H1 (cell line): ENCODE measurements around the gene ARFGEF3. TPM values are rescaled to one million over a fixed set of nuclear protein-coding genes. Genes with fewer than 3 reads are reported as not detected.

Experiments
- CTCF ChIA-PET: fragments of 300-600 bp; sonication (Branson Sonifier 250); formaldehyde crosslinking; loops from one replicate; lab custom pipeline; 2021; ENCODE audit not compliant: partially characterized antibody; lab: Charles Lee
- POLR2A ChIA-PET: fragments of 300-600 bp; sonication (Branson Sonifier 250); formaldehyde crosslinking; loops from one replicate; lab custom pipeline; 2021; ENCODE audit warnings: inconsistent platforms; ENCODE audit not compliant: partially characterized antibody; lab: Charles Lee
- DNase-seq, 2 experiments: peaks; one replicate each; pipeline versions ENCODE4 v3.0.0 to v3.0.0-alpha.2; 2010 to 2022; ENCODE audit warnings: low spot score in 2 of 2, low read depth in 1 of 2, mixed read lengths in 1 of 2
- FAIRE-seq: peaks from 2 replicates; lab custom pipeline; 2011; peaks lifted over from hg19 to GRCh38; lab: Jason Lieb, UNC
- H2AFZ ChIP-seq: 2 replicates; pipeline ENCODE4 v1.8.1; 2012; ENCODE audit warnings: low read length, inconsistent platforms
- H2AK5ac ChIP-seq: 2 replicates; pipeline ENCODE4 v1.6.1; 2013; ENCODE audit warnings: low read depth, low read length
- H2BK120ac ChIP-seq: replicated peaks from 2 replicates; pipeline ENCODE3; 2013; ENCODE audit warnings: low read depth, low read length, inconsistent platforms
- H2BK12ac ChIP-seq: 2 replicates; pipeline ENCODE4 v1.6.1; 2013; ENCODE audit warnings: low read depth, low read length
- H2BK15ac ChIP-seq: 2 replicates; pipeline ENCODE4 v1.6.1; 2013; ENCODE audit warnings: low read length
- H2BK20ac ChIP-seq: 2 replicates; pipeline ENCODE4 v1.6.1; 2013; ENCODE audit warnings: low read length
- H2BK5ac ChIP-seq: 2 replicates; pipeline ENCODE4 v1.6.1; 2013; ENCODE audit warnings: low read depth, low read length
- H3K14ac ChIP-seq: 2 replicates; pipeline ENCODE4 v1.6.1; 2013; ENCODE audit warnings: inconsistent platforms; ENCODE audit not compliant: insufficient read length
- H3K18ac ChIP-seq: 2 replicates; pipeline ENCODE4 v1.6.1; 2013; ENCODE audit warnings: low read length; ENCODE audit errors: extremely low read depth
- H3K23ac ChIP-seq: 2 replicates; pipeline ENCODE4 v1.6.1; 2013; ENCODE audit warnings: inconsistent platforms; ENCODE audit not compliant: insufficient read length
- H3K23me2 ChIP-seq: 2 replicates; pipeline ENCODE4 v1.6.1; 2013; ENCODE audit warnings: low read depth, low read length
- H3K27ac ChIP-seq: 2 replicates; pipeline ENCODE4 v1.6.1; 2011; ENCODE audit warnings: low read depth, low read length, inconsistent platforms
- H3K27me3 ChIP-seq, 4 experiments: replicated peaks in 1 of 4; 1 replicate in 1 of 4; 2 replicates in 3 of 4; pipeline versions ENCODE4 v1.6.1 to v1.8.1; 2011 to 2013; ENCODE audit warnings: low read length in 3 of 4, mild to moderate bottlenecking in 3 of 4, inconsistent platforms in 2 of 4, mixed read lengths in 2 of 4, moderate library complexity in 1 of 4; ENCODE audit not compliant: control insufficient read depth in 3 of 4, insufficient read depth in 3 of 4; ENCODE audit errors: extremely low read depth in 1 of 4
- H3K36me3 ChIP-seq, 4 experiments: 2 replicates each; pipeline versions ENCODE4 v1.6.1 to v1.8.1; 2011 to 2013; ENCODE audit warnings: mild to moderate bottlenecking in 4 of 4, low read length in 3 of 4, moderate library complexity in 2 of 4, control low read depth in 1 of 4, inconsistent platforms in 1 of 4; ENCODE audit not compliant: insufficient read depth in 4 of 4, control insufficient read depth in 2 of 4
- H3K4ac ChIP-seq: replicated peaks from 2 replicates; pipeline ENCODE3; 2013; ENCODE audit warnings: low read length, low read depth, mixed read lengths, inconsistent platforms; ENCODE audit not compliant: insufficient read length
- H3K4me1 ChIP-seq, 4 experiments: replicated peaks in 1 of 4; 1 replicate in 1 of 4; 2 replicates in 3 of 4; pipeline versions ENCODE4 v1.6.1 to v1.8.1; 2011 to 2013; ENCODE audit warnings: low read length in 3 of 4, inconsistent platforms in 2 of 4, mixed read lengths in 1 of 4; ENCODE audit not compliant: insufficient read depth in 4 of 4, control insufficient read depth in 3 of 4
- H3K4me2 ChIP-seq, 2 experiments: 2 replicates each; pipeline versions ENCODE4 v1.6.1 to v1.8.1; 2011 to 2013; ENCODE audit warnings: low read depth in 2 of 2, low read length in 2 of 2, control low read depth in 1 of 2, inconsistent platforms in 1 of 2, mild to moderate bottlenecking in 1 of 2; ENCODE audit not compliant: insufficient read depth in 1 of 2
- H3K4me3 ChIP-seq, 4 experiments: fragments of 200-600, 300-600 bp in 1 of 4; sonication (generic), shearing (Covaris generic), sonication (Bioruptor Twin) in 1 of 4; 2 replicates each; pipeline versions ENCODE4 v1.5.1 to v1.8.1; 2011 to 2016; ENCODE audit warnings: low read length in 4 of 4, low read depth in 3 of 4, control low read depth in 2 of 4, inconsistent platforms in 2 of 4, mild to moderate bottlenecking in 2 of 4, mixed read lengths in 1 of 4, moderate library complexity in 1 of 4; ENCODE audit not compliant: insufficient read depth in 2 of 4; ENCODE audit errors: extremely low read depth in 1 of 4
- H3K56ac ChIP-seq: replicated peaks from 2 replicates; pipeline ENCODE3; 2013; ENCODE audit warnings: low read depth, mild to moderate bottlenecking, mixed read lengths, low read length, inconsistent platforms; ENCODE audit not compliant: insufficient read length
- H3K79me1 ChIP-seq: 2 replicates; pipeline ENCODE4 v1.6.1; 2013; ENCODE audit warnings: low read depth, low read length, control low read depth
- H3K79me2 ChIP-seq, 2 experiments: 2 replicates each; pipeline versions ENCODE4 v1.6.1 to v1.8.1; 2012 to 2013; ENCODE audit warnings: low read length in 2 of 2, mild to moderate bottlenecking in 2 of 2, inconsistent platforms in 1 of 2; ENCODE audit not compliant: insufficient read depth in 2 of 2, control insufficient read depth in 1 of 2
- H3K9ac ChIP-seq, 4 experiments: replicated peaks in 1 of 4; 1 replicate in 1 of 4; 2 replicates in 3 of 4; pipeline versions ENCODE4 v1.6.1 to v1.8.1; 2011 to 2013; ENCODE audit warnings: low read depth in 3 of 4, low read length in 3 of 4, control low read depth in 2 of 4, mild to moderate bottlenecking in 2 of 4, moderate library complexity in 2 of 4, inconsistent platforms in 1 of 4; ENCODE audit errors: extremely low read depth in 1 of 4
- H3K9me3 ChIP-seq, 2 experiments: 2 replicates each; pipeline versions ENCODE4 v1.6.1 to v1.8.1; 2012 to 2013; ENCODE audit warnings: mild to moderate bottlenecking in 2 of 2, moderate library complexity in 2 of 2, control low read depth in 1 of 2, inconsistent platforms in 1 of 2, low read depth in 1 of 2, low read length in 1 of 2, mixed read lengths in 1 of 2; ENCODE audit not compliant: insufficient read depth in 2 of 2
- H4K20me1 ChIP-seq, 2 experiments: replicated peaks in 1 of 2; 2 replicates each; pipeline versions ENCODE3 to v1.8.1; 2011 to 2013; ENCODE audit warnings: inconsistent platforms in 2 of 2, low read length in 2 of 2, mild to moderate bottlenecking in 1 of 2; ENCODE audit not compliant: insufficient read depth in 2 of 2, control insufficient read depth in 1 of 2
- H4K5ac ChIP-seq: 2 replicates; pipeline ENCODE4 v1.6.1; 2013; ENCODE audit warnings: low read length, low read depth, mixed read lengths, inconsistent platforms; ENCODE audit not compliant: insufficient read length
- H4K8ac ChIP-seq: 2 replicates; pipeline ENCODE4 v1.8.0; 2013; ENCODE audit warnings: mild to moderate bottlenecking, moderate library complexity, low read length, inconsistent platforms; ENCODE audit not compliant: insufficient read depth; ENCODE audit errors: extremely low read depth
- H4K91ac ChIP-seq: replicated peaks from 2 replicates; pipeline ENCODE3; 2013; ENCODE audit warnings: low read length, mixed read lengths, inconsistent platforms; ENCODE audit not compliant: insufficient read length
- BACH1 ChIP-seq: IDR thresholded peaks from 2 replicates; pipeline ENCODE4 v1.6.1; 2012; ENCODE audit warnings: low read length, improper control_type of control experiment
- CBX5 ChIP-seq: fragments of 300-800, 300-1000 bp; sonication (generic); IDR thresholded peaks from 2 replicates; pipeline ENCODE4 v1.7.1; 2016; ENCODE audit warnings: antibody characterized with exemption, low read length, low read depth
- CREB1 ChIP-seq: IDR thresholded peaks from 2 replicates; pipeline ENCODE4 v1.6.1; 2012; ENCODE audit warnings: inconsistent platforms
- EZH2 ChIP-seq: fragments of 200-600 bp; sonication (generic); IDR thresholded peaks from 2 replicates; pipeline ENCODE4 v1.7.1; 2012; ENCODE audit warnings: low read depth, mild to moderate bottlenecking, moderate library complexity, low read length, inconsistent platforms; ENCODE audit not compliant: severe bottlenecking
- HDAC2 ChIP-seq, 2 experiments: fragments of 300-600 bp in 1 of 2; sonication (generic) in 1 of 2; IDR thresholded peaks; 2 replicates each; pipeline ENCODE4 v1.6.1; 2011 to 2012; ENCODE audit warnings: low read depth in 2 of 2, low read length in 2 of 2, mild to moderate bottlenecking in 2 of 2, moderate library complexity in 2 of 2, borderline replicate concordance in 1 of 2, inconsistent platforms in 1 of 2
- KDM4A ChIP-seq: IDR thresholded peaks from one replicate; pipeline ENCODE4 v1.7.1; 2012; ENCODE audit warnings: low read depth, mild to moderate bottlenecking, moderate library complexity, low read length, inconsistent platforms; ENCODE audit not compliant: severe bottlenecking
- NANOG ChIP-seq: IDR thresholded peaks from 2 replicates; pipeline ENCODE4 v1.6.1; 2011; ENCODE audit warnings: low read length, low read depth, mild to moderate bottlenecking, inconsistent platforms; ENCODE audit not compliant: insufficient read depth, poor library complexity, severe bottlenecking
- PHF8 ChIP-seq: fragments of 200-600 bp; sonication (generic); conservative IDR thresholded peaks from 2 replicates; pipeline ENCODE4 v1.7.1; 2012; ENCODE audit warnings: low read depth, mild to moderate bottlenecking, inconsistent platforms, low read length, moderate library complexity
- RAD21 ChIP-seq, 2 experiments: IDR thresholded peaks in 1 of 2; conservative IDR thresholded peaks in 1 of 2; 2 replicates each; pipeline ENCODE4 v1.6.1; 2011; ENCODE audit warnings: low read depth in 2 of 2, low read length in 2 of 2, improper control_type of control experiment in 1 of 2, inconsistent platforms in 1 of 2, mild to moderate bottlenecking in 1 of 2, moderate library complexity in 1 of 2
- SIN3A ChIP-seq, 2 experiments: IDR thresholded peaks in 1 of 2; conservative IDR thresholded peaks in 1 of 2; 2 replicates each; pipeline ENCODE4 v1.6.1; 2011 to 2012; ENCODE audit warnings: low read length in 2 of 2, improper control_type of control experiment in 1 of 2, low read depth in 1 of 2, mild to moderate bottlenecking in 1 of 2
- SIX5 ChIP-seq: IDR thresholded peaks from 2 replicates; pipeline ENCODE4 v1.6.1; 2011; ENCODE audit warnings: mild to moderate bottlenecking, low read depth, low read length
- TAF1 ChIP-seq: IDR thresholded peaks from 2 replicates; pipeline ENCODE4 v1.6.1; 2011; ENCODE audit warnings: mild to moderate bottlenecking, low read depth, low read length
- ZNF274 ChIP-seq: IDR thresholded peaks from 2 replicates; pipeline ENCODE4 v1.7.0; 2012; ENCODE audit warnings: low read length, borderline replicate concordance; ENCODE audit errors: extremely low read depth
- polyA plus RNA-seq, 7 experiments: library from polyadenylated mRNA; depleted of rRNA in 3 of 7; stranded (reverse) in 5 of 7; unstranded in 2 of 7; fragments of >200 nt in 5 of 7; fragments of 200-250 nt in 2 of 7; gene quantifications; 1 replicate in 5 of 7; 2 replicates in 1 of 7; 4 replicates in 1 of 7; pipeline versions ENCODE4 v1.2.1 to v1.2.3, GENCODE V29; 2011 to 2013; ENCODE audit warnings: missing spikeins in 2 of 7, mixed read lengths in 2 of 7
- total RNA-seq: library from RNA; stranded (reverse); fragmentation: NEBNext Ultra II Directional; extraction: Animal tissue kit (Norgen Biotek cat#: 25700); gene quantifications from 2 replicates; pipeline ENCODE4 v1.2.1, GENCODE V29; 2021
- TF ChIP-seq, protein P1 (sequence below): IDR thresholded peaks from 2 replicates; pipeline ENCODE4 v1.6.1; 2011; ENCODE audit warnings: low read depth, mild to moderate bottlenecking, low read length; ENCODE audit not compliant: insufficient read depth

The ARFGEF3 gene
- total and polyA plus RNA-seq, 2 of the 8 experiments (the other 6 are each of a cell fraction or from before 2014, with no cell fraction given): 5.8 to 23.2 TPM

DNA sequence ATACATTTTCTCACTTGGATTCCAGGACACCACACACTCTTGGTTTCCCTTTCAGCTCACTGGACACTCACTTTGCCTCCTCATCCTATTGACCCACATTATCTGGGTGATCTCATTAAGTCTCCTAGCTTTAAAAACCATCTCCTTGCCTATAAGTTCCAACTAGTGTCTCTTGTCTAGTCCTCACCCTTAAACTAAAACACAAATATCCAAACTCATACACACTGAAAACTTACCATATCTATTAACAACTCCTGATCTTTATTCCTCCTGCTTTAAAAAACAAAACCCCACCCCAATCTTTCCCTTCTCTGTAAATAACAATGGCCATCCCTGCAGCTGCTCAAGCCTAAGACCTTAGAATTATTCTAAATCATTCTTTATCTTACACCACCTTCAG lies 212.5 kb downstream of the ARFGEF3 start:
- H2AK5ac ChIP-seq: no peak overlapping the region
- H2BK15ac ChIP-seq: no peak overlapping the region
- no peak overlapping the region for H3K18ac ChIP-seq
- no peak overlapping the region for H2BK5ac ChIP-seq
- no peak overlapping the region for H3K23ac ChIP-seq
- DNase-seq (no peak), FAIRE-seq (no peak)
- H3K9ac ChIP-seq: no peak overlapping the region
- H3K27ac ChIP-seq: no peak overlapping the region
- H3K4me3 ChIP-seq: no peak overlapping the region
- no peaks in the 10 kb centered on the region for H3K79me2 ChIP-seq
- H4K20me1 ChIP-seq: no peaks in the 10 kb centered on the region
- no peaks in the 10 kb centered on the region for H3K9me3 ChIP-seq
- no peak overlapping the region for H4K8ac ChIP-seq
- H4K5ac ChIP-seq: no peak overlapping the region
- no peak overlapping the region for H2BK20ac ChIP-seq
- H3K4ac ChIP-seq: no peak overlapping the region
- H2BK12ac ChIP-seq: no peak overlapping the region
- H3K14ac ChIP-seq: no peak overlapping the region
- no peaks in the 10 kb centered on the region for H3K27me3 ChIP-seq
- no peaks in the 10 kb centered on the region for H3K23me2 ChIP-seq
- no peaks in the 10 kb centered on the region for H3K79me1 ChIP-seq
- no peak overlapping the region for H3K56ac ChIP-seq
- H2AFZ ChIP-seq: no peak overlapping the region
- POLR2A ChIA-PET: interaction anchor here (0.6 to 1.3 kb wide), 2 partner anchors 10 to 57 kb away, joined by 3 read pairs; no protein-coding TSS in a partner anchor
- H3K36me3 ChIP-seq: no peaks in the 10 kb centered on the region
- no peak overlapping the region for H2BK120ac ChIP-seq
- H3K4me1 ChIP-seq: peaks cover 0 to 8% (median 1%) of the 10 kb centered on the region in 4 experiments; a peak in 2 of 7 replicates
- no peak overlapping the region for H3K4me2 ChIP-seq
- CTCF ChIA-PET: interaction anchor here (0.6 to 1.4 kb wide), 4 partner anchors 10 to 128 kb away, joined by 3 to 5 read pairs (median 3); no protein-coding TSS in a partner anchor
- H4K91ac ChIP-seq: no peak overlapping the region
- no peak for TF ChIP-seq NANOG
- TF ChIP-seq BACH1: no peak
- TF ChIP-seq CBX5: no peak
- no peak for TF ChIP-seq HDAC2 (IDR thresholded peaks at IDR 0.05; ENCODE audit: borderline replicate concordance in 1 of 2, low read depth in 2 of 2, low read length in 2 of 2)
- no peak for TF ChIP-seq CREB1
- TF ChIP-seq ZNF274: no peak
- no peak for TF ChIP-seq RAD21 (IDR thresholded peaks at IDR 0.05 in 1 of 2, conservative IDR thresholded peaks at IDR 0.05 in 1 of 2; ENCODE audit: low read depth in 2 of 2, low read length in 2 of 2)
- TF ChIP-seq, protein P1, sequence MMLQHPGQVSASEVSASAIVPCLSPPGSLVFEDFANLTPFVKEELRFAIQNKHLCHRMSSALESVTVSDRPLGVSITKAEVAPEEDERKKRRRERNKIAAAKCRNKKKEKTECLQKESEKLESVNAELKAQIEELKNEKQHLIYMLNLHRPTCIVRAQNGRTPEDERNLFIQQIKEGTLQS: no peak
- no peak for TF ChIP-seq TAF1
- TF ChIP-seq KDM4A: no peak
- TF ChIP-seq EZH2: no peak
- TF ChIP-seq PHF8: no peak
- TF ChIP-seq SIN3A (conservative IDR thresholded peaks at IDR 0.05 in 1 of 2, IDR thresholded peaks at IDR 0.05 in 1 of 2; ENCODE audit: low read depth in 1 of 2, low read length in 2 of 2): no peak
- no peak for TF ChIP-seq SIX5
